ENCODE results near the gene TAS1R2. TPM values are rescaled to one million over a fixed set of nuclear protein-coding genes. Genes with fewer than 3 reads are reported as not detected.

The TAS1R2 gene
- total RNA-seq, 1 donor from 2014 or later: 0.98 TPM

DNA sequence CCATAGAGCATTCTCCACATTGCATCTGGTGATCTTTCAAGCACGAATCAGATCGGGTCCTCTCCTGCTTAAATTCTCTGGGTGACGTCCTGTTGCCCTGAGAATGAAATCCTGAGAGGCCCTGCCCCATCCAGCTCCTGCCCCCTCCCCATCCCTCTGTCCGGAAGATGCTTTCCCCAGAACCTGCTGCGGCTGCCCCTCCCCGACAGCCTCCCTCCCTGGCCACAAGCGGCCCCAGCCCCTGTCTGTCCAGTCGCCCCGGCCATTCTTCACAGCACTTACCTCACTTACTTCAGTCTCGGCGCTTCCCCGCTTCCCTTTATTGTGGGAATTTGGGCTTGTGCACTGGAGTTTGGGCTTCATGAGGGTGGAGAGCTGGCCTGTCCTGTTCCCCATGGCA lies 40.3 kb downstream of the TAS1R2 start:
- H3K9me3 ChIP-seq: no peaks in the 10 kb centered on the region
- TF ChIP-seq, protein P1, sequence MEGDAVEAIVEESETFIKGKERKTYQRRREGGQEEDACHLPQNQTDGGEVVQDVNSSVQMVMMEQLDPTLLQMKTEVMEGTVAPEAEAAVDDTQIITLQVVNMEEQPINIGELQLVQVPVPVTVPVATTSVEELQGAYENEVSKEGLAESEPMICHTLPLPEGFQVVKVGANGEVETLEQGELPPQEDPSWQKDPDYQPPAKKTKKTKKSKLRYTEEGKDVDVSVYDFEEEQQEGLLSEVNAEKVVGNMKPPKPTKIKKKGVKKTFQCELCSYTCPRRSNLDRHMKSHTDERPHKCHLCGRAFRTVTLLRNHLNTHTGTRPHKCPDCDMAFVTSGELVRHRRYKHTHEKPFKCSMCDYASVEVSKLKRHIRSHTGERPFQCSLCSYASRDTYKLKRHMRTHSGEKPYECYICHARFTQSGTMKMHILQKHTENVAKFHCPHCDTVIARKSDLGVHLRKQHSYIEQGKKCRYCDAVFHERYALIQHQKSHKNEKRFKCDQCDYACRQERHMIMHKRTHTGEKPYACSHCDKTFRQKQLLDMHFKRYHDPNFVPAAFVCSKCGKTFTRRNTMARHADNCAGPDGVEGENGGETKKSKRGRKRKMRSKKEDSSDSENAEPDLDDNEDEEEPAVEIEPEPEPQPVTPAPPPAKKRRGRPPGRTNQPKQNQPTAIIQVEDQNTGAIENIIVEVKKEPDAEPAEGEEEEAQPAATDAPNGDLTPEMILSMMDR (IDR thresholded peaks at IDR 0.05): no peak
- TF ChIP-seq POLR2A (IDR thresholded peaks at IDR 0.05) (no peak), POLR2AphosphoS5 (IDR thresholded peaks at IDR 0.05; ENCODE audit: insufficient read depth in 1 of 2, low read depth in 1 of 2) (no peak)
- H3K27me3 ChIP-seq: no peaks in the 10 kb centered on the region
- H3K4me3 ChIP-seq: no peak overlapping the region
- no peak overlapping the region for H3K27ac ChIP-seq
- no peak for DNase-seq (ENCODE audit: extremely low spot score in 2 of 2)
- intact Hi-C loops (cut with DNase I): no loop called here
- H3K4me1 ChIP-seq: no peaks in the 10 kb centered on the region
- H3K36me3 ChIP-seq: no peaks in the 10 kb centered on the region

DNA sequence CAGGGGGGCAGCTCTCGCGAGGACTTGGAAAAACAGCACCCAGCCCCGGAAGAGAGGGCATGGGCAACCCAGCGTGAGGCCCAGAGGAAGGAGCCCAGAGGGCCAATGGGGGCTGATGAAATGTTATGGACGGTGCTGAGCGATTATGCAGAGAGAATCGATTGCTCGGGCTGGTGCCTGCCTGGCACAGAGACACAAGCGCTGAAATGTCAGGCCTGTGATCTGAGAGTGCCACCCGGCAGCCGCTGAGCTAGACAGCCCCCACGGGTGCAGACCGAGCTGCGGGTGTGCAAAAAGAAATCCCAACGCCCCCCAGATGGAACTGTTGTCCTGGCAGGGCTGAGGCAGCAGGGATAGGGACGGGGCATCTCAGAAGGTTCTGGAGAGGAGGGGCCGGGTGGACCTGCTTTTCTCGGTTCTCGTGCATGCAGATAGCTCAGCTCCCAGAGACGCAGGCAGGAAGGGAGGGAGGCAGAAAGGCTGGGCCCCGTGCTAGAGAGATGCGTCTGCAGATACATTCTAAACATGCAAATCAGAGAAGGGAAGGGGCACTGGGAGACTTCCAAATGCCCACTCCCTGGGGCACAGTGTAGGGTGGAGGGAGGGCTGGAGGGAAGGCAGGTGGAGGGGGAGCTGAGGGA lies 41.5 kb downstream of the TAS1R2 start:
- DNase-seq (ENCODE audit: extremely low spot score in 2 of 2): no peak
- Histone ChIP-seq H3K36me3 (no peaks in the 10 kb centered on the region), H3K9me3 (no peaks in the 10 kb centered on the region), H3K4me1 (no peaks in the 10 kb centered on the region), H3K27ac (no peak overlapping the region), H3K27me3 (no peaks in the 10 kb centered on the region), H3K4me3 (no peak overlapping the region)
- intact Hi-C loops (cut with DNase I): no loop called here
- TF ChIP-seq POLR2AphosphoS5 (IDR thresholded peaks at IDR 0.05; ENCODE audit: insufficient read depth in 1 of 2, low read depth in 1 of 2): no peak
- TF ChIP-seq, protein P1 (IDR thresholded peaks at IDR 0.05): no peak
- TF ChIP-seq POLR2A (IDR thresholded peaks at IDR 0.05): no peak

- no peaks in the 10 kb centered on the region for H3K27me3 ChIP-seq
- no peak for DNase-seq (ENCODE audit: extremely low spot score in 2 of 2)
- no peak overlapping the region for H3K4me3 ChIP-seq
- H3K4me1 ChIP-seq: no peaks in the 10 kb centered on the region
- TF ChIP-seq, protein P1 (IDR thresholded peaks at IDR 0.05): no peak
- no peak for TF ChIP-seq POLR2A (IDR thresholded peaks at IDR 0.05)
- no peak for TF ChIP-seq POLR2AphosphoS5 (IDR thresholded peaks at IDR 0.05; ENCODE audit: insufficient read depth in 1 of 2, low read depth in 1 of 2)
- no peaks in the 10 kb centered on the region for H3K9me3 ChIP-seq
- intact Hi-C loops (cut with DNase I): no loop called here
- H3K27ac ChIP-seq: no peak overlapping the region
- H3K36me3 ChIP-seq: no peaks in the 10 kb centered on the region
Observed at GRCh38 chr1:18817316-18817715, 42.1 kb downstream of the TAS1R2 start.

- Histone ChIP-seq H3K9me3 (no peaks in the 10 kb centered on the region), H3K4me1 (no peaks in the 10 kb centered on the region), H3K4me3 (no peak overlapping the region), H3K27me3 (no peaks in the 10 kb centered on the region), H3K27ac (no peak overlapping the region), H3K36me3 (no peaks in the 10 kb centered on the region)
- DNase-seq (ENCODE audit: extremely low spot score in 2 of 2): no peak
- intact Hi-C loops (cut with DNase I): no loop called here
- TF ChIP-seq POLR2AphosphoS5 (IDR thresholded peaks at IDR 0.05; ENCODE audit: insufficient read depth in 1 of 2, low read depth in 1 of 2) (no peak), POLR2A (IDR thresholded peaks at IDR 0.05) (no peak)
- TF ChIP-seq, protein P1 (IDR thresholded peaks at IDR 0.05): no peak
Observed at GRCh38 chr1:18816808-18817207, 42.7 kb downstream of the TAS1R2 start.

DNA sequence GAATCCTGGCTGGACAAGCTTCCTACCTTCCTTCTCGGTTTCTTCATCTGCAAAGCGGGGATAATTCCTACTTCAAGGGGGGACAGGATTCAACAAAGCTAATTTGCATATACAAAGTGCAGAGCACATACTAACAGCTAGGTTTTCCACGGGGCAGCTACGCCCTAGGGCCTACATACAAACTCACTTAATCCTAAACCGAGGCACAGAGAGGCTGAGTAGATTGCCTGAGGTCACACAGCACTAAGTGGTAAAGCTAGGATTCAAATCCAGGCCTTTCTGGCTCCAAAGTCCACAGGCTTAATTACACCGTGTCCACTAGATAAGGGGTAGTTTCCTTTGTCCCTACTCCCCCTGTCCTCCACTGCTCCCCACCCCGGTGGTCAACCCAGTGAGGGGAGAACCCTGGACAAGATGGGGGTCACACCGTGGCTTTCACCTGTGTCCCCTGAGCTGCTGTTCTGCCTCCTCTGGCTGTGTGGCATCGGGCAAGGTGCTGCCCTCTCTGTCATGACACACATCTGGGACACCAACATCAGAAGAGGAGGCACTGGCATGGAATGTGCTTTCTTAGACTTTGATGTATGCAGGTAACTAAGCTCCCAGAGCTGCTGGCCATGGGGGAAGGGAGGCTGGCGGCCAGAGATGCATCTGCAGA lies 44.5 kb downstream of the TAS1R2 start:
- Histone ChIP-seq H3K4me1 (no peaks in the 10 kb centered on the region), H3K36me3 (no peaks in the 10 kb centered on the region), H3K9me3 (no peaks in the 10 kb centered on the region), H3K4me3 (no peak overlapping the region), H3K27me3 (no peaks in the 10 kb centered on the region), H3K27ac (no peak overlapping the region)
- no peak for TF ChIP-seq POLR2A (IDR thresholded peaks at IDR 0.05)
- TF ChIP-seq POLR2AphosphoS5 (IDR thresholded peaks at IDR 0.05; ENCODE audit: insufficient read depth in 1 of 2, low read depth in 1 of 2): no peak
- TF ChIP-seq, protein P1 (IDR thresholded peaks at IDR 0.05): no peak
- intact Hi-C loops (cut with DNase I): no loop called here
- DNase-seq (ENCODE audit: extremely low spot score in 2 of 2): no peak
